Colonic mucosa (tissue), 4 donors: ENCODE data around the gene CD53. TPM values are rescaled to one million over a fixed set of nuclear protein-coding genes. Genes with fewer than 3 reads are reported as not detected.

Source experiments
- DNase-seq: peaks from one replicate; pipeline ENCODE4 v3.0.0-alpha.2; 2020
- H3K27ac ChIP-seq: fragments of 200-600 bp; one replicate; pipeline ENCODE4 v1.8.0; 2021
- H3K27me3 ChIP-seq: fragments of 200-600 bp; one replicate; pipeline ENCODE4 v1.8.0; 2021
- H3K36me3 ChIP-seq: fragments of 200-600 bp; one replicate; pipeline ENCODE4 v1.8.0; 2021
- H3K4me1 ChIP-seq: fragments of 200-600 bp; one replicate; pipeline ENCODE4 v1.8.0; 2021; ENCODE audit warnings: mild to moderate bottlenecking
- H3K4me3 ChIP-seq: fragments of 200-600 bp; one replicate; pipeline ENCODE4 v1.8.0; 2021
- H3K9ac ChIP-seq, 2 donors: one replicate each; pipeline ENCODE4 v1.7.0; 2013; ENCODE audit warnings: control low read depth in 2 of 2, low read depth in 2 of 2, low read length in 2 of 2
- H3K9me3 ChIP-seq: fragments of 200-600 bp; one replicate; pipeline ENCODE4 v1.8.0; 2021
- intact Hi-C: fragments of 100-400 bp; cut with DNase I; formaldehyde crosslinking; loops from one replicate; pipeline ENCODE4 v1.14.1; 2022
- total RNA-seq, 2 donors: library from RNA; stranded (reverse); fragmentation: NEBNext Ultra II Directional in 1 of 2; extraction: Animal tissue kit (Norgen Biotek cat#: 25700) in 1 of 2; gene quantifications; one replicate each; pipeline ENCODE4 v1.2.1, GENCODE V29; 2021
- TF ChIP-seq, protein P1 (sequence below): fragments of 200-600 bp; IDR thresholded peaks from one replicate; pipeline ENCODE4 v1.8.0; 2022; ENCODE audit warnings: antibody characterized with exemption, mild to moderate bottlenecking
- donor health status: healthy.
- donor health status: DM: no; HTN: no; CAD: no.
- donor health status: DM: no; HTN: no; CAD: no.

CD53 gene
- total RNA-seq, 2 donors from 2014 or later, result 7.4 to 15.8 TPM

DNA sequence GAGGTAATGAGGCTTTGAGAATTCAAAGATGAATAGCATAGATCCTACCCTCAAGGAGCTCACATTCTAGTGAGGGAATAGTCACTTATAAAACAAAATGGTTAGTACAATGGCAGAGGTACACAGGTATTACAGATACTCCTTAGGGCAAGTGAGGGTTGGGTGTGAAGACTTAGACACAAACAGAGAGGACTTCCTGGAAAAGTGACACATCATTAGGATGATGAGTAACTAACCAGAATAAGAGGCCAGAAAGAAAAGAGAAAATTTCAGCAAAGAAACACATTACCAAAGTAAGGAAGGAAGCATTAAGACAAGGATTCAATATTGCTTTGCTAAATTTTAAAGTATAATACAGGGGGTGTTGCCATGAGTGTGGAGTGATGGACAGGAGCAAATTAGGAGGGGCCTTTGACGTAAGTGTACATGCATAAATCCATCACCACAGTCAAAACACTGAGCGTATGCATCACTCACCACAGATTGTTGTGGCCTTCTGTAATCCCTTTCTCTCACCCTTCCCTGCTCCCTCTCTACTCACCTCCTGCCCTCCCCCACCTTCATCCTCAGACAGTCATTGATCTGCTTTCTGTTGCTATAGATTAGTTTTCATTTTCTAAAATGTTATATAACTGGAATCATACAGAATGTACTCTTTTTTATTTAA lies 7.9 kb downstream of the CD53 start:
- TF ChIP-seq, protein P1, sequence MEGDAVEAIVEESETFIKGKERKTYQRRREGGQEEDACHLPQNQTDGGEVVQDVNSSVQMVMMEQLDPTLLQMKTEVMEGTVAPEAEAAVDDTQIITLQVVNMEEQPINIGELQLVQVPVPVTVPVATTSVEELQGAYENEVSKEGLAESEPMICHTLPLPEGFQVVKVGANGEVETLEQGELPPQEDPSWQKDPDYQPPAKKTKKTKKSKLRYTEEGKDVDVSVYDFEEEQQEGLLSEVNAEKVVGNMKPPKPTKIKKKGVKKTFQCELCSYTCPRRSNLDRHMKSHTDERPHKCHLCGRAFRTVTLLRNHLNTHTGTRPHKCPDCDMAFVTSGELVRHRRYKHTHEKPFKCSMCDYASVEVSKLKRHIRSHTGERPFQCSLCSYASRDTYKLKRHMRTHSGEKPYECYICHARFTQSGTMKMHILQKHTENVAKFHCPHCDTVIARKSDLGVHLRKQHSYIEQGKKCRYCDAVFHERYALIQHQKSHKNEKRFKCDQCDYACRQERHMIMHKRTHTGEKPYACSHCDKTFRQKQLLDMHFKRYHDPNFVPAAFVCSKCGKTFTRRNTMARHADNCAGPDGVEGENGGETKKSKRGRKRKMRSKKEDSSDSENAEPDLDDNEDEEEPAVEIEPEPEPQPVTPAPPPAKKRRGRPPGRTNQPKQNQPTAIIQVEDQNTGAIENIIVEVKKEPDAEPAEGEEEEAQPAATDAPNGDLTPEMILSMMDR, result no peak
- Histone ChIP-seq H3K4me1 (no peaks in the 10 kb centered on the region), H3K36me3 (no peaks in the 10 kb centered on the region), H3K4me3 (no peak overlapping the region), H3K9ac (no peak overlapping the region), H3K27me3 (no peaks in the 10 kb centered on the region), H3K27ac (peak overlapping the region; percentile 5), H3K9me3 (no peaks in the 10 kb centered on the region)
- intact Hi-C loops, result no loop called here
- no peak for DNase-seq

DNA sequence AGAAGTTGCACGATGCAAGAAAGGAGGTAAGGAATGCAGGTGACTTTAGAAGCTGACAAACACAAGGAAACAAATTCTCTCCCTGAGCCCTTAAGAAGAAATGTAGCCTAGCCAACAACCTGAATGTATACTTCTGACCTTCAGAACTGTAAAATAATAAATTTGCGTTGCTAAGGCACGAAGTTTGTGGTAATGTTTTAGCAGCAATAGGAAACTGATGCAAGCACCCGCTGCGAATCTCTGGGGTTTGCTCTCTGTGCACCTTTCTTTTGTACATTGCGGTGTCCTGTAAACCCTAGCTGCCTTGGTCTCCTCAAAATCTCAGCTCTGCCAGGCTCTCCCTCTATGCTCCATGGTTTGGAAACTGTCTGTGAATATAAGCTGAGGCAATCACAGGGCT lies 15.1 kb downstream of the CD53 start:
- no peaks in the 10 kb centered on the region for H3K4me1 ChIP-seq
- TF ChIP-seq, protein P1, result no peak
- no peak overlapping the region for H3K27ac ChIP-seq
- intact Hi-C loops, result no loop called here
- H3K36me3 ChIP-seq, result no peaks in the 10 kb centered on the region
- no peak overlapping the region for H3K9ac ChIP-seq
- no peak overlapping the region for H3K4me3 ChIP-seq
- DNase-seq, result no peak
- H3K27me3 ChIP-seq, result no peaks in the 10 kb centered on the region
- H3K9me3 ChIP-seq, result no peaks in the 10 kb centered on the region

DNA sequence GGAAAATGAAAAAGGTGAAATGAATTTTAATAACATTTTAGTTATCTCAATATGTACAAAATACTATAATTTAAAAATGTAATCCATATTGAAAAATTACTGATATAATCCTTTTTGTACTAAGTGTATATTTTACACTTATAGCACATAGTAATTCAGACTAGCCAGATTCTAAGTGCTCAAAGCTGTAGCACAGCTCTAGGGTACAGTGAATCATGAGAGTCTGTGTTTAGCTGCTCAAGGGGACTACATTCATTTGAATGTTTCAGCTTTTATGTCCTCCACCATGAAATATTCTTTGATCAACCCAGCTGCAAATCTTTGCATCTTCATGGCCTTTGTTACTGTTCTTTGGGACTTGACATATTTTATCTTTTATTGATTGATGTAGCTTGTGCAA lies 15.7 kb downstream of the CD53 start:
- intact Hi-C loops, result no loop called here
- Histone ChIP-seq H3K9me3 (no peaks in the 10 kb centered on the region), H3K4me1 (no peaks in the 10 kb centered on the region), H3K27ac (no peak overlapping the region), H3K27me3 (no peaks in the 10 kb centered on the region), H3K36me3 (no peaks in the 10 kb centered on the region), H3K4me3 (no peak overlapping the region), H3K9ac (no peak overlapping the region)
- TF ChIP-seq, protein P1, result no peak
- DNase-seq, result no peak

DNA sequence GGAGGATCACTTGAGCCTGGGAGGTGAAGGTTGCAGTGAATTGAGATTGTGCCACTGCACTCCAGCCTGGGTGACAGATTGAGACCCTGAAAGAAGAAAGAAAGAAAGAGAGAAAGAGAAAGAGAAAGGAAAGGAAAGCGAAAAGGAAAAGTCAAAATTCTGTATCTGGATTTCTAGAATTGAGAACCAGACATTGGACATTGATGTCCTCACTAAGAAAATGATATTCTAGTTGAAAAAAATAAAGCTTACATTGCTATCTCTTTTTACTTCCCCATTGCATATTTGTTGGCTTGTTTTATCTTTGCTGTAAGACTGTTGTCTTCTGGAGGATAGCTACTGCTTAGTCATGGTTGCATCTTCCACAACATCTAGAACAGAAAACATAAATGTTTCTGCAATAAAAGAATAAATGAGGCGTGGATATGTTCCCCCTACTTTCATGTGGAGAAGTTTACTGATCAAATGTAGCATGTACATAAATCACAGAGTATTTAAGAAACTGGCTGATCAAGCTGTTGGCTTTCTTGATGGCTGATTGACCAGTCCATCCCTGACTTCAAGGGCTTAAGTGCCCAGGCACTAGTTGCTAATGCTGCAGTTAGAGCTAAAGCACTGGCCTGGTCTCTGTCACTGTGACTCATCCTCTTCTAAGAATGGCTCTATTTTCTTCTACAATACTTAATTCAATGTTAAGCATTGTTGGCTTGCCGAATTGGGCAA lies 17.7 kb downstream of the CD53 start:
- Histone ChIP-seq H3K27me3 (no peaks in the 10 kb centered on the region), H3K4me1 (no peaks in the 10 kb centered on the region), H3K9me3 (no peaks in the 10 kb centered on the region), H3K36me3 (no peaks in the 10 kb centered on the region), H3K4me3 (no peak overlapping the region), H3K27ac (no peak overlapping the region), H3K9ac (no peak overlapping the region)
- intact Hi-C loops, result no loop called here
- TF ChIP-seq, protein P1, result no peak
- DNase-seq, result no peak

DNA sequence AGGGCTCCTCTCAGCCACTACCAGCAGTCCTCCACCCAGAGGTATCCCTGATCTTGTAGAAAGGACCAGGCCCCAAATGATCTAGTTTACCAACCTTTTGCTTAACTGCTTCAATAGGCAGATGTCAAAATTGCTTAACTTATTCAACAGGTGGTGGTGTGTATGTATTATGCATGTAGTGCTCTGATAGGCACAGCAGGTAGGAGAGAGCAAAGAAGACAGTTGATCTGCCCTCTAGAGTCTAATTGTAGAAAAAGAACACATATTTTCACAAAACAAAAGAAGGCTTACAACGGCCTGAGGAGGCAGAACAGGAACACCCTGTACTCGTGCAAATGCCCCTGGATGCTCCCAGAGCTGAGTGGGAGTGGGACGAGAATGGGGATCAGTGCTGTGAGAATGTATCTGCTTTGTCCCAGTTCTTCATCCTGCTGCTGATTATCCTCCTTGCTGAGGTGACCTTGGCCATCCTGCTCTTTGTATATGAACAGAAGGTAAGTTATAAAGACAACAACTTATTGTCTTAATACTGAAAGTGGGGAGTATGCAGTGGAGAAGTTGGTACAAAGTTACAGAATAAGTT lies 21.1 kb downstream of the CD53 start:
- TF ChIP-seq, protein P1, result no peak
- Histone ChIP-seq H3K27me3 (no peaks in the 10 kb centered on the region), H3K9me3 (no peaks in the 10 kb centered on the region), H3K9ac (no peak overlapping the region), H3K36me3 (no peaks in the 10 kb centered on the region), H3K27ac (no peak overlapping the region), H3K4me3 (no peak overlapping the region), H3K4me1 (no peaks in the 10 kb centered on the region)
- intact Hi-C loops, result no loop called here
- no peak for DNase-seq
